Endothelial cell of umbilical vein (primary cell): ENCODE measurements around the gene ZNF346.

ENCODE experiments used
- EZH2 ChIP-seq: IDR thresholded peaks from 2 replicates; pipeline ENCODE4 v1.6.1; 2012; ENCODE audit warnings: borderline replicate concordance, low read depth, mild to moderate bottlenecking, moderate library complexity, low read length, inconsistent platforms; ENCODE audit not compliant: severe bottlenecking
- FOS ChIP-seq: IDR thresholded peaks from 2 replicates; pipeline ENCODE4 v1.6.1; 2011; ENCODE audit warnings: mild to moderate bottlenecking, low read length, moderate library complexity, borderline replicate concordance; ENCODE audit not compliant: insufficient read depth
- JUN ChIP-seq: IDR thresholded peaks from 2 replicates; pipeline ENCODE4 v1.6.1; 2011; ENCODE audit warnings: borderline replicate concordance, low read depth; ENCODE audit not compliant: insufficient read length, insufficient read depth
- MYC ChIP-seq: IDR thresholded peaks from one replicate; pipeline ENCODE4 v1.6.1; 2011; ENCODE audit warnings: mild to moderate bottlenecking, low read depth, low read length
- POLR2A ChIP-seq: IDR thresholded peaks from 2 replicates; pipeline ENCODE4 v1.6.1; 2012; ENCODE audit warnings: low read depth, mild to moderate bottlenecking, control low read depth, low read length
- POLR2AphosphoS5 ChIP-seq: IDR thresholded peaks from 2 replicates; pipeline ENCODE4 v1.6.1; 2012; ENCODE audit warnings: low read depth, mild to moderate bottlenecking, control low read depth, low read length, moderate library complexity; ENCODE audit not compliant: insufficient read depth
- TF ChIP-seq, protein P1 (sequence below), 2 donors: IDR thresholded peaks; 1 replicate in 1 of 2; 2 replicates in 1 of 2; pipeline ENCODE4 v1.5.1; 2011; ENCODE audit warnings: low read length in 2 of 2, mild to moderate bottlenecking in 2 of 2, moderate library complexity in 2 of 2, control low read depth in 1 of 2, inconsistent platforms in 1 of 2, low read depth in 1 of 2; ENCODE audit not compliant: insufficient read depth in 1 of 2; ENCODE audit errors: extremely low read depth in 1 of 2

DNA sequence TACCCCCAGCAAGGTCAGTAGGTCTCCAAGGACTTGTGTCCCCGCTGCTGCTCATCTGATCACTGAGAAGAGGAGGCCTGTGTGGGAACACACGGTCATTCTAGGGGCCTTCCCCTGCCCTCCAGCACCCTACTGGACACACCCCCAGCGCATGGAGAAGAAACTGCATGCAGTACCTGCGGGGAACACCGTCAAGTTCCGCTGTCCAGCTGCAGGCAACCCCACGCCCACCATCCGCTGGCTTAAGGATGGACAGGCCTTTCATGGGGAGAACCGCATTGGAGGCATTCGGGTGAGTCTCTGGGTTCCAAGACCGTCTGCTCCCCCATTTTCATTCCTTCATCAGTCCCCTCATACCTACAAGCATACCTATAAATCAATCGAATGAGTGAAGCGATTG, 68.3 kb downstream of the ZNF346 start:
- TF ChIP-seq, protein P1, sequence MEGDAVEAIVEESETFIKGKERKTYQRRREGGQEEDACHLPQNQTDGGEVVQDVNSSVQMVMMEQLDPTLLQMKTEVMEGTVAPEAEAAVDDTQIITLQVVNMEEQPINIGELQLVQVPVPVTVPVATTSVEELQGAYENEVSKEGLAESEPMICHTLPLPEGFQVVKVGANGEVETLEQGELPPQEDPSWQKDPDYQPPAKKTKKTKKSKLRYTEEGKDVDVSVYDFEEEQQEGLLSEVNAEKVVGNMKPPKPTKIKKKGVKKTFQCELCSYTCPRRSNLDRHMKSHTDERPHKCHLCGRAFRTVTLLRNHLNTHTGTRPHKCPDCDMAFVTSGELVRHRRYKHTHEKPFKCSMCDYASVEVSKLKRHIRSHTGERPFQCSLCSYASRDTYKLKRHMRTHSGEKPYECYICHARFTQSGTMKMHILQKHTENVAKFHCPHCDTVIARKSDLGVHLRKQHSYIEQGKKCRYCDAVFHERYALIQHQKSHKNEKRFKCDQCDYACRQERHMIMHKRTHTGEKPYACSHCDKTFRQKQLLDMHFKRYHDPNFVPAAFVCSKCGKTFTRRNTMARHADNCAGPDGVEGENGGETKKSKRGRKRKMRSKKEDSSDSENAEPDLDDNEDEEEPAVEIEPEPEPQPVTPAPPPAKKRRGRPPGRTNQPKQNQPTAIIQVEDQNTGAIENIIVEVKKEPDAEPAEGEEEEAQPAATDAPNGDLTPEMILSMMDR (IDR thresholded peaks at IDR 0.05; ENCODE audit: extremely low read depth in 1 of 2, insufficient read depth in 1 of 2, low read depth in 1 of 2, low read length in 2 of 2) = no peak
- TF ChIP-seq EZH2 (no peak), POLR2A (no peak), POLR2AphosphoS5 (no peak), JUN (no peak), FOS (no peak), MYC (no peak)
